HG03571 (cell line): ENCODE measurements around the gene UGCG.
A peak's percentile ranks its signal among the peaks of the same experiment; 100 is the strongest.
"Not testable (repeated sequence)": the region's sequence is repeated elsewhere in the genome, so short reads cannot be mapped to it uniquely, and the experiment has no call there.

Experiments
- ATAC-seq: cut with Tn5 transposase; IDR thresholded peaks from one replicate; pipeline ENCODE4 v1.9.1; 2021; ENCODE audit not compliant: unreplicated experiment

The UGCG gene

GRCh38 chr9:111890334-111890733 is 6.3 kb upstream of the UGCG start:
- ATAC-seq: no peak

GRCh38 chr9:111890867-111891266 is 5.7 kb upstream of the UGCG start:
- not testable (repeated sequence) for ATAC-seq

GRCh38 chr9:111891910-111892499 is 4.6 kb upstream of the UGCG start:
- ATAC-seq: no peak

- peak; percentile 32 for ATAC-seq
These were observed 457 bp downstream of the UGCG start for GRCh38 chr9:111896942-111897600.

- ATAC-seq: peak; percentile 35
These were observed 1.1 kb downstream of the UGCG start for GRCh38 chr9:111897601-111898137.

- ATAC-seq: no peak
These were observed 1.9 kb downstream of the UGCG start for GRCh38 chr9:111898331-111899096.

GRCh38 chr9:111900151-111900857 is 3.7 kb downstream of the UGCG start:
- no peak for ATAC-seq

- ATAC-seq: no peak
These were observed 4.4 kb downstream of the UGCG start for GRCh38 chr9:111900858-111901612.

GRCh38 chr9:111902391-111903139 is 6.0 kb downstream of the UGCG start:
- no peak for ATAC-seq

GRCh38 chr9:111903535-111903934 is 6.9 kb downstream of the UGCG start:
- ATAC-seq: not testable (repeated sequence)

GRCh38 chr9:111904026-111904425 is 7.4 kb downstream of the UGCG start:
- no peak for ATAC-seq

GRCh38 chr9:111904891-111905291 is 8.3 kb downstream of the UGCG start:
- no peak for ATAC-seq

GRCh38 chr9:111907147-111907546 is 10.5 kb downstream of the UGCG start:
- ATAC-seq: no peak

GRCh38 chr9:111909444-111909843 is 12.8 kb downstream of the UGCG start:
- no peak for ATAC-seq

GRCh38 chr9:111910428-111910827 is 13.8 kb downstream of the UGCG start:
- ATAC-seq: no peak

- ATAC-seq: no peak
These were observed 16.5 kb downstream of the UGCG start for GRCh38 chr9:111913159-111913558.

GRCh38 chr9:111914749-111915424 is 18.3 kb downstream of the UGCG start:
- ATAC-seq: no peak

- ATAC-seq: no peak
These were observed 18.8 kb downstream of the UGCG start for GRCh38 chr9:111915425-111915758.

GRCh38 chr9:111916234-111916645 is 19.6 kb downstream of the UGCG start:
- peak; percentile 49 for ATAC-seq
